Stimulated activated memory B cell treated with anti-CD40 and anti-IgM and Interleukin-4, amounts not matched to agents 10 μg/mL and 1 μg/mL and 100 μg/mL, for 72 hours (primary cell): ENCODE results near the gene HS3ST5.
"Not testable (repeated sequence)": the region's sequence is repeated elsewhere in the genome, so short reads cannot be mapped to it uniquely, and the experiment has no call there.

Experiments
- ATAC-seq: fragments of 150-1000 bp; cut with Tn5 transposase; 2 replicates; pipeline ENCODE4 v1.10.0; 2021
- H3K27ac Mint-ChIP-seq: one replicate; pipeline ENCODE4 v1.8.0; 2022; ENCODE audit warnings: mild to moderate bottlenecking, mixed read lengths
- H3K27me3 Mint-ChIP-seq: one replicate; pipeline ENCODE4 v1.8.0; 2022; ENCODE audit warnings: mixed read lengths
- H3K36me3 Mint-ChIP-seq: one replicate; pipeline ENCODE4 v1.8.0; 2022; ENCODE audit warnings: mixed read lengths
- H3K4me1 Mint-ChIP-seq: one replicate; pipeline ENCODE4 v1.8.0; 2022; ENCODE audit warnings: mixed read lengths
- H3K4me3 Mint-ChIP-seq: one replicate; pipeline ENCODE4 v1.8.0; 2022; ENCODE audit warnings: mild to moderate bottlenecking, moderate library complexity, mixed read lengths
- H3K9me3 Mint-ChIP-seq: one replicate; pipeline ENCODE4 v1.8.0; 2022; ENCODE audit warnings: mixed read lengths

The HS3ST5 gene

DNA sequence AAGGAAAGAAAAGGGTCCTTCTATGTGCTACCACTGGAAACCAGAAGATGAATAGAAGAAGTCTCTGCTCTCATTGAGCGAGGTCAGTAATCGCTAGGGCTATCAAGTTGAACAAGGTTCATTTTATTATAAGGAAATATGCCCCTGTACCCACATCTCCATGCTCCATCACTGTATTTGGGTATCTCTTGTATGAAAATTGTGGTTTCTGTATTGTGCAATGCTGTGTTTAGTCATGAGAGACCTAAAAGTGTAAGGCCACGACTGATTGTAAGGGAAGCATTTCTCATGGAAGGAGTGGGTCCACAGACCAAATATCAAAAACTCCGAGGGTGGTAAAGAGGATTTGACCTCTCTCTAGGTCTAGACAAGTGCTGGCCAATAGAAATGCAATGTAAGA lies 3.6 kb upstream of the HS3ST5 start:
- H3K27me3 Mint-ChIP-seq, result peaks cover 19% of the 10 kb centered on the region
- H3K4me1 Mint-ChIP-seq, result peaks cover 4% of the 10 kb centered on the region
- no peak overlapping the region for H3K4me3 Mint-ChIP-seq
- no peaks in the 10 kb centered on the region for H3K36me3 Mint-ChIP-seq
- no peak for ATAC-seq
- H3K9me3 Mint-ChIP-seq, result no peaks in the 10 kb centered on the region
- no peak overlapping the region for H3K27ac Mint-ChIP-seq

GRCh38 chr6:114344971-114345275 lies 2.1 kb upstream of the HS3ST5 start:
- no peak overlapping the region for H3K4me3 Mint-ChIP-seq
- H3K36me3 Mint-ChIP-seq, result no peaks in the 10 kb centered on the region
- peaks cover 4% of the 10 kb centered on the region for H3K4me1 Mint-ChIP-seq
- no peak for ATAC-seq
- H3K27me3 Mint-ChIP-seq, result peaks cover 27% of the 10 kb centered on the region
- H3K27ac Mint-ChIP-seq, result no peak overlapping the region
- H3K9me3 Mint-ChIP-seq, result no peaks in the 10 kb centered on the region

GRCh38 chr6:114344246-114344970 lies 1.6 kb upstream of the HS3ST5 start:
- H3K27ac Mint-ChIP-seq, result no peak overlapping the region
- ATAC-seq, result no peak
- no peaks in the 10 kb centered on the region for H3K9me3 Mint-ChIP-seq
- peaks cover 4% of the 10 kb centered on the region for H3K4me1 Mint-ChIP-seq
- no peaks in the 10 kb centered on the region for H3K36me3 Mint-ChIP-seq
- H3K27me3 Mint-ChIP-seq, result peaks cover 27% of the 10 kb centered on the region
- H3K4me3 Mint-ChIP-seq, result no peak overlapping the region

GRCh38 chr6:114343782-114344144 lies 940 bp upstream of the HS3ST5 start:
- H3K36me3 Mint-ChIP-seq, result no peaks in the 10 kb centered on the region
- no peaks in the 10 kb centered on the region for H3K9me3 Mint-ChIP-seq
- peaks cover 4% of the 10 kb centered on the region for H3K4me1 Mint-ChIP-seq
- ATAC-seq, result no peak
- no peak overlapping the region for H3K4me3 Mint-ChIP-seq
- H3K27me3 Mint-ChIP-seq, result peaks cover 27% of the 10 kb centered on the region
- H3K27ac Mint-ChIP-seq, result no peak overlapping the region

DNA sequence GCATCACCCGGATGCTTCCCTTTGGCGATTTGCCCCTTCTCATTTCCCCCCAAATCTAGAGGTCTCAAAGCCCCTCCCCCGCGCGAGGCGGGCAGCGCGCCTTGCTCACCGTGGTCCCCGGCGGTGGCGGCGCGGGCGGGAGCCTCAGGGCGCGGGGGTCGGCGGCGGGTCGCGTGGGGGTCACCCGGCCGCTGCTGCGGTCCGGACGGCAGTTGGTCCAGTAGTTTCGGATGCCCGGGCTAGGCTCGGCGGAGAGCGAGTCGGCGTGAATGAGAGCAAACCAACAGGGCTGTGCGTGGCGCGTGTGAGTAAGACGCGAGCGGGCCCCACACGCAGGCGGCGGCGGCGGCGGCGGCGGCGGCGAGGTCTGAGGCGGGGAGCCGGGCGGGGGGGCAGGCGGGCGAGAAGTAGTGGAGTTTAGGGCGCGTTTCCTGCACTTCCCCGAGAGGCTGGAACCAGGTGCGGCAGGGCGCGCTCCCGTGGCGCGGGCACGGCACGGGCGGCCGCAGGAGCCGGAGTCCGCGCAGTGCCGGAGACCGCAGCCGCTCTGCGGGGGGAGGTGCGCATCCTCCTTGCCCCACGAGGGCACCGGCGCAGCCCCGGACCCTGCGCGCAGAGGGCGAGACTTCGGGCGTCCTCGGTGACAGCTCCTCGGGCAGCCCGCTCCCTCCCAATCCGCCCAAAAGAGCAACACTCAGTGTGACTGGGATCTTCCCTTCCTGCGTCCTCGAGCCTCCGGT lies 567 bp downstream of the HS3ST5 start:
- Mint-ChIP-seq H3K9me3 (no peaks in the 10 kb centered on the region), H3K36me3 (no peaks in the 10 kb centered on the region), H3K27me3 (peaks cover 27% of the 10 kb centered on the region), H3K4me1 (peaks cover 4% of the 10 kb centered on the region), H3K27ac (no peak overlapping the region), H3K4me3 (no peak overlapping the region)
- ATAC-seq, result no peak

DNA sequence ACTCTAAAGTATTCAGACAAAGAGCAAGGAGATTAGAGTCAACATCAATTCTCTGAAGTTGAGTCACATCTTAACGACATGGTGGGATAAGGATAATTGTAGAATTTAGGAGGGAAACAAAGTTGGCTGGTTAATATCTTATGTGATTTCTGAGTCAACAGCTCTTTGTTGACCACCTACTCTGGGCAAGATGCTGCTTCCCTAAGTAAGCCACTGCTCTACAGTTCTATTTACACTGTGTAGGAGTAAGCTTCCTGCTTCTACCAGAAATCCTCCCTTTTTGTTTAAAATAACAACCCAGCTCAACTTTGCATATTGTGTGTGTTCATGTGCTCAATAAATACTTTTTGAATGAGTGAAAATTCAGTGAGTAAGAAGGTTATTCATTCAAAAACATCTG lies 3.1 kb downstream of the HS3ST5 start:
- no peak for ATAC-seq
- peaks cover 4% of the 10 kb centered on the region for H3K4me1 Mint-ChIP-seq
- peaks cover 27% of the 10 kb centered on the region for H3K27me3 Mint-ChIP-seq
- no peaks in the 10 kb centered on the region for H3K36me3 Mint-ChIP-seq
- no peaks in the 10 kb centered on the region for H3K9me3 Mint-ChIP-seq
- no peak overlapping the region for H3K4me3 Mint-ChIP-seq
- no peak overlapping the region for H3K27ac Mint-ChIP-seq

- Mint-ChIP-seq H3K27ac (no peak overlapping the region), H3K4me3 (no peak overlapping the region), H3K9me3 (no peaks in the 10 kb centered on the region), H3K36me3 (no peaks in the 10 kb centered on the region), H3K27me3 (no peaks in the 10 kb centered on the region), H3K4me1 (no peaks in the 10 kb centered on the region)
- no peak for ATAC-seq
Observed at GRCh38 chr6:114334237-114334636, 8.6 kb downstream of the HS3ST5 start.

DNA sequence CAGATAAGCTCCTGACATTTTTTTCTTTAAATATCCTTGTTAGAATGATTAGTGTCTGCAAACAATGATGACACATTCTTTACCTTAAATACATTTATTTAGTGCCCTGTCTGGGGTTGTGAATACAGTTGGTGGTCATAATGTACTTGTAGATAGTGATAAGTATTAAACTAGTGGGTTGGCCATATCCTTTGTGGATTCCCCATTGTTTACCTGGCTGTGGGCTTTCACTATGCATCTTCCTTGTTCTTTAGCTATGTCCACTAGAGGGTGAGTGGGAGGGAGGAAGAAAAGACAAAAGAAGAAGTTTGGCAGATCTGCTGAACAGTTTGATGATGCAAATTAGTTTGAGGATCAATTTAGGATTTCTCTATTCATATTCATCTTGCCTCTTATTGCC lies 15.7 kb downstream of the HS3ST5 start:
- H3K4me3 Mint-ChIP-seq, result no peak overlapping the region

GRCh38 chr6:114323784-114324183 lies 19.0 kb downstream of the HS3ST5 start:
- Mint-ChIP-seq H3K36me3 (no peaks in the 10 kb centered on the region), H3K27me3 (no peaks in the 10 kb centered on the region), H3K9me3 (no peaks in the 10 kb centered on the region), H3K4me3 (no peak overlapping the region), H3K4me1 (no peaks in the 10 kb centered on the region), H3K27ac (no peak overlapping the region)
- ATAC-seq, result no peak

More for the DNA sequence above, 15.7 kb downstream of the HS3ST5 start:
- no peak overlapping the region for H3K27ac Mint-ChIP-seq
- H3K36me3 Mint-ChIP-seq, result no peaks in the 10 kb centered on the region
- no peaks in the 10 kb centered on the region for H3K27me3 Mint-ChIP-seq
- no peak for ATAC-seq
- H3K4me1 Mint-ChIP-seq, result no peaks in the 10 kb centered on the region
- no peaks in the 10 kb centered on the region for H3K9me3 Mint-ChIP-seq

- Mint-ChIP-seq H3K27ac (no peak overlapping the region), H3K27me3 (no peaks in the 10 kb centered on the region), H3K4me1 (no peaks in the 10 kb centered on the region), H3K36me3 (no peaks in the 10 kb centered on the region), H3K4me3 (no peak overlapping the region), H3K9me3 (no peaks in the 10 kb centered on the region)
- ATAC-seq, result no peak
Observed at GRCh38 chr6:114319749-114320148, 23.1 kb downstream of the HS3ST5 start.

- Mint-ChIP-seq H3K4me3 (no peak overlapping the region), H3K36me3 (no peaks in the 10 kb centered on the region), H3K4me1 (no peaks in the 10 kb centered on the region), H3K27ac (no peak overlapping the region), H3K27me3 (no peaks in the 10 kb centered on the region), H3K9me3 (no peaks in the 10 kb centered on the region)
- no peak for ATAC-seq
Observed at GRCh38 chr6:114315831-114316595, 26.8 kb downstream of the HS3ST5 start.

GRCh38 chr6:114313816-114314215 lies 29.0 kb downstream of the HS3ST5 start:
- H3K27me3 Mint-ChIP-seq, H3K36me3 Mint-ChIP-seq, ATAC-seq, H3K27ac Mint-ChIP-seq, H3K9me3 Mint-ChIP-seq, H3K4me1 Mint-ChIP-seq, H3K4me3 Mint-ChIP-seq: not testable (repeated sequence)

DNA sequence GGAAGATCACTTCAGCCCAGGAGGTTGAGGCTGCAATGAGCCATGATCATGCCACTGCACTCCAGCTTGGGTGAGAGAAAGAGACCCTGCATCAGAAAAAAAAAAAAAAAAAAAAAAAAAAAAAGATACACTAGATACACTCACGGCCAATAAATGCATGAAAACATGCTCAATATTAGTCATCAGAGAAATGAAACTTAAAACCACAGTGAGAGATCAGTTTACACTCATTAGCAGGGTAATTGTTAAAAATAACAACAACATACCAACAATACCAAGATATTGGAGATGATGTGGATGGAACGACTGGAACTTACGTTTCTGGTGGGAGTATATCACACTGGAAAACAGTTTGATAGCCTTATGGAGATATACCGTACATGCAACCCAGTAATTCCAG lies 29.9 kb downstream of the HS3ST5 start:
- H3K27me3 Mint-ChIP-seq, result no peaks in the 10 kb centered on the region
- H3K4me1 Mint-ChIP-seq, result no peaks in the 10 kb centered on the region
- no peak overlapping the region for H3K27ac Mint-ChIP-seq
- no peaks in the 10 kb centered on the region for H3K36me3 Mint-ChIP-seq
- ATAC-seq, result no peak
- no peak overlapping the region for H3K4me3 Mint-ChIP-seq
- no peaks in the 10 kb centered on the region for H3K9me3 Mint-ChIP-seq

DNA sequence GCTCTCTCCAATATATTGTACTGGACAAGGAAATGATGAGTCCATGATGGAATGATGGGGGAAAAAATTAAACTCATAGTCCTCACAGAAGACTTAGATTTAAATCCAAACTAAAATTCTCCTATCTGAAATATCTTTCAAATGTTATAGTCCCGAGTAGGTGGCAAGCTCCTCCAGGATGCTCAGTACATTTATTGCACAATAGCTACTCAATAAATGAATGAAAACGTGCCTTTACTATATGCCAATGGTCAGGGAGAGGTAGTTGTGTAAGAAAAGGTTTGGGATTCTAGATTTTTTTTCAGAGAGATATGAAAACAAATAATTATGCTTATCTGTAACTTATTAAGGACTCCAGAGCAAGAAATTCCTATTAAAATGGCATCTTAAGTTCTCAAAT lies 32.8 kb downstream of the HS3ST5 start:
- H3K27ac Mint-ChIP-seq, result no peak overlapping the region
- ATAC-seq, result no peak

GRCh38 chr6:114304304-114304887 lies 38.4 kb downstream of the HS3ST5 start:
- H3K4me3 Mint-ChIP-seq, result no peak overlapping the region
- H3K9me3 Mint-ChIP-seq, result peaks cover 4% of the 10 kb centered on the region
- no peak for ATAC-seq
- no peaks in the 10 kb centered on the region for H3K4me1 Mint-ChIP-seq
- H3K36me3 Mint-ChIP-seq, result no peaks in the 10 kb centered on the region
- no peaks in the 10 kb centered on the region for H3K27me3 Mint-ChIP-seq
- no peak overlapping the region for H3K27ac Mint-ChIP-seq

More for the DNA sequence above, 32.8 kb downstream of the HS3ST5 start:
- Mint-ChIP-seq H3K4me1 (no peaks in the 10 kb centered on the region), H3K4me3 (no peak overlapping the region), H3K9me3 (peaks cover 2% of the 10 kb centered on the region), H3K36me3 (no peaks in the 10 kb centered on the region), H3K27me3 (no peaks in the 10 kb centered on the region)
